ENCODE data around the gene TDRKH. TPM values are rescaled to one million over a fixed set of nuclear protein-coding genes. Genes with fewer than 3 reads are reported as not detected.

The TDRKH gene
- total RNA-seq, 1 experiment from 2014 or later: 25.7 TPM

DNA sequence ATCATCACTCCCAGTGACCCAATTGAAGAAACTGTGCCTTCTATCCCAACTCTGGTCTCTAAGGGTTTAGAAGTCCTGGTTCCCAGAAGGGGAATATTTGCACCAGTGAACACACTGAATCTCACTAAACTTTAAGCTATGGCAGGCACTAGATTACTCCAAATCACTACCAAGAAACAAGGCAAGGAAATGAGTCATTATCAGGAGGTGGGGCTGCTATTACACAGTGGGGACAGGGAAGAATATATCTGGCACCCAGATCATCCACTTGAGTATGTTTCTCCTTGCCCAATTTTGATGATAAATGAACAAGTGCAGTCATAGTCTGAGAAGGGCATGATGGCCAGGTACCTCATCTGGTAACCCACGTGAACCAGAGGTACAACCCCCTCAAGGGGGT is 34.0 kb downstream of the TDRKH start:
- no peaks in the 10 kb centered on the region for H3K27me3 Mint-ChIP-seq (ENCODE audit: unreplicated experiment)
- H3K27ac Mint-ChIP-seq (ENCODE audit: unreplicated experiment): no peak overlapping the region
- CTCF ChIA-PET: no interaction called here
- H3K4me1 Mint-ChIP-seq (ENCODE audit: low read depth, unreplicated experiment): peaks cover 8% of the 10 kb centered on the region
- no TSS peak for BruUV-seq (replicated peaks)
- peaks cover 15% of the 10 kb centered on the region for H3K36me3 Mint-ChIP-seq (ENCODE audit: insufficient read depth, unreplicated experiment)
- DNase-seq: no peak
- no peaks in the 10 kb centered on the region for H3K9me3 Mint-ChIP-seq (ENCODE audit: low read depth, unreplicated experiment)
- no peak overlapping the region for H3K4me3 Mint-ChIP-seq (ENCODE audit: low read depth, unreplicated experiment)
- intact Hi-C loops (cut with micrococcal nuclease; ENCODE audit: unreplicated experiment): no loop called here
- no peak for TF ChIP-seq CTCF (IDR thresholded peaks at IDR 0.05; ENCODE audit: unreplicated experiment)

- Mint-ChIP-seq H3K27me3 (ENCODE audit: unreplicated experiment) (no peaks in the 10 kb centered on the region), H3K36me3 (ENCODE audit: insufficient read depth, unreplicated experiment) (no peaks in the 10 kb centered on the region), H3K4me1 (ENCODE audit: low read depth, unreplicated experiment) (peaks cover 11% of the 10 kb centered on the region), H3K4me3 (ENCODE audit: low read depth, unreplicated experiment) (no peak overlapping the region), H3K27ac (ENCODE audit: unreplicated experiment) (no peak overlapping the region), H3K9me3 (ENCODE audit: low read depth, unreplicated experiment) (peaks cover 5% of the 10 kb centered on the region)
- DNase-seq: no peak
- no TSS peak for BruUV-seq (replicated peaks)
- intact Hi-C loops (cut with micrococcal nuclease; ENCODE audit: unreplicated experiment): loop anchor here (2.0 kb wide), 1 partner anchor 95 kb away; no protein-coding TSS in a partner anchor
- CTCF ChIA-PET: interaction anchor here (0.7 kb wide), 1 partner anchor 221 kb away, joined by 3 read pairs; no protein-coding TSS in a partner anchor
- TF ChIP-seq CTCF (IDR thresholded peaks at IDR 0.05; ENCODE audit: unreplicated experiment): no peak
These were observed 48.8 kb downstream of the TDRKH start for GRCh38 chr1:151741516-151741915.

- intact Hi-C loops (cut with micrococcal nuclease; ENCODE audit: unreplicated experiment): loop anchor here (2.0 to 5.0 kb wide), 3 partner anchors 97 to 297 kb away; partner anchors contain the start of gene TUFT1
- no peaks in the 10 kb centered on the region for H3K27me3 Mint-ChIP-seq (ENCODE audit: unreplicated experiment)
- no peak for TF ChIP-seq CTCF (IDR thresholded peaks at IDR 0.05; ENCODE audit: unreplicated experiment)
- peaks cover 17% of the 10 kb centered on the region for H3K4me1 Mint-ChIP-seq (ENCODE audit: low read depth, unreplicated experiment)
- BruUV-seq (replicated peaks): no TSS peak
- peak; percentile 75 for DNase-seq
- no peaks in the 10 kb centered on the region for H3K36me3 Mint-ChIP-seq (ENCODE audit: insufficient read depth, unreplicated experiment)
- H3K9me3 Mint-ChIP-seq (ENCODE audit: low read depth, unreplicated experiment): peaks cover 6% of the 10 kb centered on the region
- no peak overlapping the region for H3K4me3 Mint-ChIP-seq (ENCODE audit: low read depth, unreplicated experiment)
- CTCF ChIA-PET: interaction anchor here (0.7 kb wide), 1 partner anchor 153 kb away, joined by 4 read pairs; no protein-coding TSS in a partner anchor
- H3K27ac Mint-ChIP-seq (ENCODE audit: unreplicated experiment): no peak overlapping the region
These were observed 50.5 kb downstream of the TDRKH start for GRCh38 chr1:151739590-151740355.

- CTCF ChIA-PET: no interaction called here
- no peaks in the 10 kb centered on the region for H3K27me3 Mint-ChIP-seq (ENCODE audit: unreplicated experiment)
- H3K9me3 Mint-ChIP-seq (ENCODE audit: low read depth, unreplicated experiment): peaks cover 6% of the 10 kb centered on the region
These were observed 52.8 kb downstream of the TDRKH start for GRCh38 chr1:151737479-151737878.

More at GRCh38 chr1:151737479-151737878, 52.8 kb downstream of the TDRKH start:
- intact Hi-C loops (cut with micrococcal nuclease; ENCODE audit: unreplicated experiment): loop anchor here (5.0 kb wide), 2 partner anchors 195 to 295 kb away; partner anchors contain the start of gene TUFT1
- no peak for TF ChIP-seq CTCF (IDR thresholded peaks at IDR 0.05; ENCODE audit: unreplicated experiment)
- Mint-ChIP-seq H3K27ac (ENCODE audit: unreplicated experiment) (no peak overlapping the region), H3K4me3 (ENCODE audit: low read depth, unreplicated experiment) (no peak overlapping the region), H3K36me3 (ENCODE audit: insufficient read depth, unreplicated experiment) (peaks cover 2% of the 10 kb centered on the region), H3K4me1 (ENCODE audit: low read depth, unreplicated experiment) (peaks cover 25% of the 10 kb centered on the region)
- no TSS peak for BruUV-seq (replicated peaks)
- DNase-seq: no peak

Measured in Calu3 (cell line).